Endometrial microvascular endothelial cells (primary cell): ENCODE results near the gene ABCA3. TPM values are rescaled to one million over a fixed set of nuclear protein-coding genes. Genes with fewer than 3 reads are reported as not detected.

Experiments
- in situ Hi-C: cut with HindIII; loops from 2 replicates; pipeline ENCODE4 v1.10.0; 2017; ENCODE audit warnings: low sequenced_read_pairs, low pct_unique_long_range_greater_than_20kb; ENCODE audit errors: inconsistent ontology term
- total RNA-seq: library from RNA; depleted of rRNA; stranded (reverse); fragments of >200 nt; gene quantifications from one replicate; pipeline ENCODE4 v1.2.3, GENCODE V29; 2015; ENCODE audit errors: inconsistent ontology term

The ABCA3 gene
- total RNA-seq, 1 donor from 2014 or later: 43.3 TPM

GRCh38 chr16:2229632-2230250 is 110.8 kb downstream of the ABCA3 start:
- in situ Hi-C loops: no loop called here

DNA sequence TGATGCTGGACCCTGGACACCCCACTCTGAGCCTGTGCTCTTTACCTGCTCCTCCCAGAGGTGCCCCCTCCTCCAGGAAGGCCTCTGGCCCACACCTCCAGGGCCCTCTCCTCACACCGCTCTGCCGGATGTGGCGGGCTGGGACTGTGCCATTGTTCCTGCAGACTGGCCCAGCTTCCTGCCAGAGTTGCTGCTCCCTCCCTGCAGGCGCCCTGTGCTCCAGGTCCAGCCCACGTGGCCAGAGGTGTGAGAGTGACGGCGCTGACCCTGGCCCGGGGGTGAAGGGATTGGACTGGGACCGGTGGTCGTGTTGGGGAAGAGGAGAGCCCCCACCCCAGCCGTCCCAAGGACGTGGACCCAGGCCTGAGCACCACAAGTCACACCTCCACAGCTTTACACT is 111.4 kb downstream of the ABCA3 start:
- in situ Hi-C loops: no loop called here

DNA sequence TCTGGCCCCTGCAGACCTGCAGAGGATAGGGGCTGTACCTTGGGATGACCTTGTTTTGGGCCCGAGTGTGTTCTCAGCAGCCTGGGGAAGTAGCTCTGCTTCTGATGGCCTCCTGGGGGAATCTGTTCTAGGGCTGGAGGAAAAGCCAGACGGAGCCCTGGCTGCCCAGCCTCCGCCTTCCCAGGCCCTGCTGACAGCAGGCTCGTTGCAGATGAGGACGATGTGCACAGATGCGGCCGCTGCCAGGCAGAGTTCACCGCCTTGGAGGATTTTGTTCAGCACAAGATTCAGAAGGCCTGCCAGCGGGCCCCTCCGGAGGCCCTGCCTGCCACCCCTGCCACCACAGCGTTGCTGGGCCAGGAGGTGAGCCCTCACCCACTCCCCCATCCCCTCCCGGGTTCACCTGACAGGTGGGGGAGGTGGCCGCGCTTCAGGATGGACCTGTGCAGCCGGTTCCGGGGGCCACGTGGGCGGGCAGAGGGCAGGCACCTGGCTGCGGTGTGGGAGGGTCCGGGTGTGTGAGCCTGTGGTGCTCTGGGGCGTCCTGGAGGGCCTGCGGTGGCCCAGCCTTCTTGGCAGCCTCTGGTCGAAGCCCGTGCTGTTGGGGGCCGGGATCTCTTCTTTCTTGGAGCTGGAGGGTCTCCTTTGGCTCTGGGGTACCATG is 112.2 kb downstream of the ABCA3 start:
- in situ Hi-C loops: no loop called here

DNA sequence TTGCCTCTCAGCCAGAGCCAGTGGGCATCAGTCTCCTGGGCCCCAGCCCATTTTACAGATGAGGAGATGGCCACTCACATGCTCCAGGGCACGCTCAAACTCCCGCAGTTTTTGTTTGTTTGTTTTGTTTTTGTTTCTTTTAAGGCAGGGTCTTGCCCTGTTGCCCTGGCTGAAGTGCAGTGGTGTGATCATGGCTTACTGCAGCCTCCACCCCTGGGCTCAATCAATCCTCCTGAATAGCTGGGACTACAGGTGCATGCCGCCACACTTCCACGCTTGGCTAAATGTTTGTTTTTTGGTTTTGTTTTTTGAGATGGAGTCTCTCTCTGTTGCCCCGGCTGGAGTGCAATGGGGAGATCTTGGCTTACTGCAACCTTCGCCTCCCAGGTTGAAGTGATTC is 113.6 kb downstream of the ABCA3 start:
- in situ Hi-C loops: no loop called here

DNA sequence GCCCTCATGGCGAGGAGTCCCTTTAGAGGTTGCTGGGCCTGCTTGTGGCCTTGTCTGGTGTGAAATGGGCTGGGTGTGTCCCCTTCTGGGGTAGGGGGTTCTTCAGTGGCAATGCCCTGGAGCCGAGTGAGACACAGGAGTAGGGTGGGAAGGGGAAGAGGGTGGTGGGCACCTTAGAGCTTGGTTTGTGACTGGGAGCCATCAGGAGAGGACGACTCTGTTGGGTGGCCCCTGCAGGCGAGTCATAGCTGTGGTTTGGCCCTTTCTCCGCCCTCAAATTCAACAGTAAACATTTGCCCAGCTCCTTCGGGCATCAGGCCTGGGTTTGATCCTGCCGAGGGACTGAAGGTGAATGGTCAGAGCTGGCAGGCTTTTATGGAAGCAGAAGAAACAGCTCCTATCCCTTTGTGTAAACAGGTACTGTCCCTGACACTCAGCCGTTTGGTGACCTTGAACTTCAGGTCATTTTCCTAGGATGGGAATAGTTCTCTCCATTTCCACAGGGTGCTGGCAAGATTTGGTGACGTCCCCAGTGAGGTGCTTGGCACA is 114.2 kb downstream of the ABCA3 start:
- in situ Hi-C loops: no loop called here

Other genes with a start within 250 kb of the ABCA3 start
- 53.8 TPM for gene PKD1, start 204.8 kb downstream of the ABCA3 start, total RNA-seq
- gene RAB26, start 192.1 kb downstream of the ABCA3 start, total RNA-seq: 0.74 TPM
- 87.3 TPM for gene TRAF7, start 184.9 kb downstream of the ABCA3 start, total RNA-seq
- gene CASKIN1, start 144.1 kb downstream of the ABCA3 start, total RNA-seq: not detected
- 40.6 TPM for gene MLST8, start 135.3 kb downstream of the ABCA3 start, total RNA-seq
- gene BRICD5, start 129.9 kb downstream of the ABCA3 start, total RNA-seq: 1.9 TPM
- gene PGP, start 125.9 kb downstream of the ABCA3 start, total RNA-seq: 21.6 TPM
- 34.6 TPM for gene E4F1, start 117.1 kb downstream of the ABCA3 start, total RNA-seq
- 0.09 TPM for gene DNASE1L2, start 104.3 kb downstream of the ABCA3 start, total RNA-seq
- gene ECI1, start 89.1 kb downstream of the ABCA3 start, total RNA-seq: 31.7 TPM
- 177 TPM for gene RNPS1, start 72.6 kb downstream of the ABCA3 start, total RNA-seq
- gene CCNF, start 88.7 kb upstream of the ABCA3 start, total RNA-seq: 43.1 TPM
- gene TEDC2, start 119.4 kb upstream of the ABCA3 start, total RNA-seq: 10.1 TPM
- gene NTN3, start 130.6 kb upstream of the ABCA3 start, total RNA-seq: not detected
- gene TBC1D24, start 134.4 kb upstream of the ABCA3 start, total RNA-seq: 15.1 TPM
- 55.0 TPM for gene ATP6V0C, start 173.2 kb upstream of the ABCA3 start, total RNA-seq
- 26.0 TPM for gene AMDHD2, start 179.6 kb upstream of the ABCA3 start, total RNA-seq
- gene CEMP1, start 190.7 kb upstream of the ABCA3 start, total RNA-seq: not detected
- gene PDPK1, start 197.3 kb upstream of the ABCA3 start, total RNA-seq: 15.5 TPM